Stimulated activated CD8-positive, alpha-beta memory T cell treated with anti-CD3 and anti-CD28 coated beads, Interleukin-15, amount 100 ng/mL, for 1 hour (primary cell): Measurements from ENCODE around the gene PIK3C2B.

Experiments used
- DNase-seq: peaks from one replicate; pipeline ENCODE4 v3.0.0-alpha.2; 2020; ENCODE audit warnings: low read depth

PIK3C2B gene

GRCh38 chr1:204479387-204480136 lies 15.0 kb downstream of the PIK3C2B start:
- no peak for DNase-seq

- DNase-seq = no peak
Observed at GRCh38 chr1:204478921-204479320, 15.7 kb downstream of the PIK3C2B start.

- DNase-seq = no peak
Observed at GRCh38 chr1:204478172-204478899, 16.3 kb downstream of the PIK3C2B start.

GRCh38 chr1:204477036-204477740 lies 17.4 kb downstream of the PIK3C2B start:
- no peak for DNase-seq

GRCh38 chr1:204476563-204476962 lies 18.0 kb downstream of the PIK3C2B start:
- DNase-seq = no peak

GRCh38 chr1:204475656-204476432 lies 18.8 kb downstream of the PIK3C2B start:
- DNase-seq = no peak

GRCh38 chr1:204473400-204473965 lies 21.1 kb downstream of the PIK3C2B start:
- DNase-seq = no peak

- no peak for DNase-seq
Observed at GRCh38 chr1:204472660-204473059, 21.9 kb downstream of the PIK3C2B start.

GRCh38 chr1:204471687-204472086 lies 22.9 kb downstream of the PIK3C2B start:
- DNase-seq = no peak

GRCh38 chr1:204469304-204469703 lies 25.3 kb downstream of the PIK3C2B start:
- DNase-seq = no peak

GRCh38 chr1:204468766-204469302 lies 25.8 kb downstream of the PIK3C2B start:
- no peak for DNase-seq

- DNase-seq = no peak
Observed at GRCh38 chr1:204468206-204468605, 26.4 kb downstream of the PIK3C2B start.

- DNase-seq = no peak
Observed at GRCh38 chr1:204466416-204467405, 27.9 kb downstream of the PIK3C2B start.

GRCh38 chr1:204465546-204466415 lies 28.8 kb downstream of the PIK3C2B start:
- DNase-seq = no peak

GRCh38 chr1:204464701-204465100 lies 29.9 kb downstream of the PIK3C2B start:
- DNase-seq = no peak

- DNase-seq = no peak
Observed at GRCh38 chr1:204464187-204464631, 30.4 kb downstream of the PIK3C2B start.

GRCh38 chr1:204463125-204464060 lies 31.2 kb downstream of the PIK3C2B start:
- no peak for DNase-seq

- no peak for DNase-seq
Observed at GRCh38 chr1:204462229-204462561, 32.4 kb downstream of the PIK3C2B start.
